ENCODE results near the gene LHFPL6.

Gene LHFPL6

DNA sequence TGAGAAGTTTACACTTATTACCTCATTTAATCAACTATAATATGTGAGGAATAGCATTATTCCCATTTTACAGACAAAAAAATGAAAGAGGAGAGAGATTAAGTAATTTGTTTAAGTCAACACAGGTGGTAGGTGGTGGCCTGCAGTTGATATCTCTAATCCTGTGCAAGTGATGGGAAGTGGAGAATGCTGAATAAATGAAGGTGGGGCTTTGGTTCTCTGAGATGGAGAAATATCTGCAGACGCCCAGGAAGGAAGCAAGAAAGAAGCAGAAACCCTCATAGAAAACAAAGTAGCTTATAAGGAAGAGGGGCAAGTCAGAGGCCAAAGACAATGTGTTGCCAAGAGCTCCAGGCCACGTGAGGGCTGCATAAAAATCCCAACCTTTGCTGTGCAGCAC, 290.4 kb downstream of the LHFPL6 start:
- Mint-ChIP-seq H3K36me3 (ENCODE audit: low read depth) (no peaks in the 10 kb centered on the region), H3K4me3 (no peak overlapping the region), H3K4me1 (peaks cover 18% of the 10 kb centered on the region), H3K9me3 (no peaks in the 10 kb centered on the region), H3K27me3 (ENCODE audit: low read depth, poor library complexity) (no peaks in the 10 kb centered on the region), H3K27ac (peak overlapping the region; percentile 76)
- DNase-seq, result no peak
- TF ChIP-seq, protein P1, sequence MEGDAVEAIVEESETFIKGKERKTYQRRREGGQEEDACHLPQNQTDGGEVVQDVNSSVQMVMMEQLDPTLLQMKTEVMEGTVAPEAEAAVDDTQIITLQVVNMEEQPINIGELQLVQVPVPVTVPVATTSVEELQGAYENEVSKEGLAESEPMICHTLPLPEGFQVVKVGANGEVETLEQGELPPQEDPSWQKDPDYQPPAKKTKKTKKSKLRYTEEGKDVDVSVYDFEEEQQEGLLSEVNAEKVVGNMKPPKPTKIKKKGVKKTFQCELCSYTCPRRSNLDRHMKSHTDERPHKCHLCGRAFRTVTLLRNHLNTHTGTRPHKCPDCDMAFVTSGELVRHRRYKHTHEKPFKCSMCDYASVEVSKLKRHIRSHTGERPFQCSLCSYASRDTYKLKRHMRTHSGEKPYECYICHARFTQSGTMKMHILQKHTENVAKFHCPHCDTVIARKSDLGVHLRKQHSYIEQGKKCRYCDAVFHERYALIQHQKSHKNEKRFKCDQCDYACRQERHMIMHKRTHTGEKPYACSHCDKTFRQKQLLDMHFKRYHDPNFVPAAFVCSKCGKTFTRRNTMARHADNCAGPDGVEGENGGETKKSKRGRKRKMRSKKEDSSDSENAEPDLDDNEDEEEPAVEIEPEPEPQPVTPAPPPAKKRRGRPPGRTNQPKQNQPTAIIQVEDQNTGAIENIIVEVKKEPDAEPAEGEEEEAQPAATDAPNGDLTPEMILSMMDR (IDR thresholded peaks at IDR 0.05), result no peak

DNA sequence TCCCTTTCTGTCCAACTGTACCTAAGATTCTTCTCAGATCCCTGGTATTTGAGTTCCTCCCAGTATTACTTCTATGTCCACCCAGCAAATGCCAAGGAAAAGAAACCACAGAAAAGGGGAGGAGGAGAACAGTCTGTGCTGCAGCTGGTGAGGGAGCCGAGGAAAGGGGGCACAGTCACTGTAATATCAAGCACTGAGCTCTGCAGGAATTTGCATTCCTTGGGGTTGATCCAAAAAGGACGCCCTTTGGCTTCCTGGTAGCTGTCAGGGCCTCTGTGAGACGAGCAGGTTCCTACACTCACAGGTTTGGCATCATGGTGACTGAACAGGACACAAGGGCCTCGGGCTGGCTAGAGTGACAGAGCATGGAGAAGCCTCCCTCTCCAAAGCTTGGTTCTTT, 291.4 kb downstream of the LHFPL6 start:
- H3K4me3 Mint-ChIP-seq, result no peak overlapping the region
- no peak overlapping the region for H3K27ac Mint-ChIP-seq
- TF ChIP-seq, protein P1 (IDR thresholded peaks at IDR 0.05), result no peak
- H3K36me3 Mint-ChIP-seq (ENCODE audit: low read depth), result no peaks in the 10 kb centered on the region
- DNase-seq, result no peak
- no peaks in the 10 kb centered on the region for H3K9me3 Mint-ChIP-seq
- peaks cover 27% of the 10 kb centered on the region for H3K4me1 Mint-ChIP-seq
- no peaks in the 10 kb centered on the region for H3K27me3 Mint-ChIP-seq (ENCODE audit: low read depth, poor library complexity)

DNA sequence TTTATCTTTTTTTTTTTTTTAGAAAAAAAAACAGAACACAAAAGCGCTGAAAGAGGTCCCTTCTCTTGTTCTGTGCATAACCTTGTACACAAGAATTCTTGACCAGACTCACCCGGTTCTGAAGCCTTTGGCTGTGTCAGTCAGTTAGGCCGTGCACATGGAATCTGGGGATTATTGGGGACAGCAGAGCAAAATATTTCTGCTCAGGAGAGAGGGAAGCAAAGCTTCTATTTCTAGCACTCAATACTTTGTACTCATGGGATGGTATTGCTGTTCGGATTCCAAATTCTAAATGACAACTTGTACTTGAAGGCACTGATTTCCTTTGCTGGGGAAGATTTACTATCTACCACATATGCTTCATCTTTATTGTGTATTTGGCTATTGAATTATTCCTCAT, 292.0 kb downstream of the LHFPL6 start:
- Mint-ChIP-seq H3K27me3 (ENCODE audit: low read depth, poor library complexity) (peaks cover 1% of the 10 kb centered on the region), H3K9me3 (no peaks in the 10 kb centered on the region), H3K27ac (no peak overlapping the region), H3K4me1 (peaks cover 29% of the 10 kb centered on the region), H3K36me3 (ENCODE audit: low read depth) (no peaks in the 10 kb centered on the region), H3K4me3 (no peak overlapping the region)
- no peak for DNase-seq
- TF ChIP-seq, protein P1 (IDR thresholded peaks at IDR 0.05), result no peak

DNA sequence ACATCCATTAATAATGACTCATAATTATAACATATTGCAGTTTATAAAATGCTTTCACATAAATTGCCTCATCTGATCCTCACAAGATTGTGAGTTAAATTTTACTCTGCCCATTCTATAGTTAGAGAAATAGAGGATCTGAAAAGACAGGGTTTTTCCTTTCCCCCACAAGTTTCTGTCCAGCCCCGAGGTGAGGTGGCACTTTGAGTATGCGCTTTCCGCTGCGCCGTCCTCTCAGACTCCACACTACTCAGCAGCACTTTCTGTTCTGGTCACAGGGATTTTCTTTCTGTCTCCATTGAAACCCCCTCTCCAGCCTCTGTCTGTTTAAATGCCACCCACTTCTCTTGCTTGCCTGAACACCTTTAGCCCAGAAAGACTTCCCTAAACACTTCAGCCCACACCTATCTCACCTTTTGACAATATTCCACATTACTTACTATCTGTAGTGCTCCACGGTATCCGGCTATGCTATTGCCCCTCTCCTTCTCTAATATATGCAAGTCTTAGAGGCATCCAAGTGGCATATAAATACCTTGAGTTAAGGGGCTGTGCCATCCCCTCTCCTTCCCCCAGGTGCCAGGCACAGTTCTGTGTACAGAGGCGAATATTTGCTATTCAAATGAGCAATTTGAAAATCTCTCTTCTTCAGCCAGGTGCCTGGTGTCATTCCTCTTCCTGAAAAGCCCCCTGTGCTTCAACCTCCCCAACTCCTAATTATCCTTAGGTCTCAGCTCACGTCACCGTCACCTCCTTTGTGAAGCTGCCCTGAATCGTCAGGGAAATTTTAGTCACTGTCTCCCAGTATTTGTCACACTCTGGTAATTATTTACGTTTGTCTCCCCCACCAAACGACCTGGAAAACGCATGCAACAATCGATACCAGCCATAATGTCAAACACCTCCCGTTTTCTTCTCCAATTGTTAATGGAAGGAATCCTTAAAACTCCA, 296.1 kb downstream of the LHFPL6 start:
- Mint-ChIP-seq H3K4me1 (peaks cover 42% of the 10 kb centered on the region), H3K27ac (peak overlapping the region; percentile 11), H3K4me3 (no peak overlapping the region), H3K36me3 (ENCODE audit: low read depth) (no peaks in the 10 kb centered on the region), H3K27me3 (ENCODE audit: low read depth, poor library complexity) (peaks cover 3% of the 10 kb centered on the region), H3K9me3 (no peaks in the 10 kb centered on the region)
- TF ChIP-seq, protein P1 (IDR thresholded peaks at IDR 0.05), result no peak
- DNase-seq, result no peak

DNA sequence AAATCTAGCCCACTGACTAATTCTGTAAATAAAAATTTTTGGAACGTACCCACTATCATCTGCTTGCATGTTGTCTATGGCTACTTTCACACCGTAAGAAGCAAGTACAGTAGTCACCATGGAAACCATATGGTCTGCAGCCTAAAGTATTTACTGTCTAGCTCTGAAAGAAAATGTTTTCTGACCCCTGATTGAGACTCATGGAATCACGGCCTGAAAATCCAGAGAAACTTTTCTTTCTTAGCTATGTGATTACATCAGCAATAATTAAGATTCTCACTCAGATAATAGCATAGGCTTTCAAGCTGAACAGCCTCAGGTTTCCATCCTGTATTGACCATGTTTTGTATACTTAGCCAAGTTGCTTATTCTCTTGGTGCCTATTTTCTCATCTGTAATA, 300.2 kb downstream of the LHFPL6 start:
- peaks cover 2% of the 10 kb centered on the region for H3K36me3 Mint-ChIP-seq (ENCODE audit: low read depth)
- H3K4me3 Mint-ChIP-seq, result no peak overlapping the region
- peaks cover 9% of the 10 kb centered on the region for H3K9me3 Mint-ChIP-seq
- peaks cover 3% of the 10 kb centered on the region for H3K27me3 Mint-ChIP-seq (ENCODE audit: low read depth, poor library complexity)
- H3K27ac Mint-ChIP-seq, result no peak overlapping the region
- TF ChIP-seq, protein P1 (IDR thresholded peaks at IDR 0.05), result no peak
- H3K4me1 Mint-ChIP-seq, result peaks cover 30% of the 10 kb centered on the region
- no peak for DNase-seq

DNA sequence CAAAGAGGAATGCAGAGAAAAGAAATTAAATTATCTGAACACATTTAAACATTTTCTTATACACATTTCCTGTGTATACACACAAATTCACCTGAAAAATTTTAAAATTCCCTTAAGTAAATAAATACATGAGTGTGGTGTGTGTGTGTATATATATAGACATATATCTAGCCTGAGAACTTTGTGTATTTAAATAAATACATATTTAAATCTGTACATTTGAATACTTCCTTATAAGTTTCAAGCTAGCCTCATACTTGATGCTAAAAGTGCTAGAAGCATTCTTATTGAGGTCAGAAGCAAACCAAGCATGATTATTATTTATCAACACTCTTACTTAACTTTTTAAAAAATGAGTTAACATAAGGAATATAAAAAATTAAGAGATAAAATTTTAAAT, 304.0 kb downstream of the LHFPL6 start:
- H3K27me3 Mint-ChIP-seq (ENCODE audit: low read depth, poor library complexity), result peaks cover 2% of the 10 kb centered on the region
- H3K36me3 Mint-ChIP-seq (ENCODE audit: low read depth), result peaks cover 17% of the 10 kb centered on the region
- peaks cover 34% of the 10 kb centered on the region for H3K9me3 Mint-ChIP-seq
- TF ChIP-seq, protein P1 (IDR thresholded peaks at IDR 0.05), result no peak
- H3K4me3 Mint-ChIP-seq, result no peak overlapping the region
- DNase-seq, result no peak
- peaks cover 13% of the 10 kb centered on the region for H3K4me1 Mint-ChIP-seq
- no peak overlapping the region for H3K27ac Mint-ChIP-seq
